HG02840 (cell line): Measurements from ENCODE around the gene MAPK8.
"Not testable (repeated sequence)": the region's sequence is repeated elsewhere in the genome, so short reads cannot be mapped to it uniquely, and the experiment has no call there.

ENCODE experiments used
- ATAC-seq: cut with Tn5 transposase; IDR thresholded peaks from one replicate; pipeline ENCODE4 v1.9.1; 2021; ENCODE audit warnings: mild to moderate bottlenecking, moderate library complexity, moderate number of reproducible peaks; ENCODE audit not compliant: unreplicated experiment, low FRiP score

The MAPK8 gene

DNA sequence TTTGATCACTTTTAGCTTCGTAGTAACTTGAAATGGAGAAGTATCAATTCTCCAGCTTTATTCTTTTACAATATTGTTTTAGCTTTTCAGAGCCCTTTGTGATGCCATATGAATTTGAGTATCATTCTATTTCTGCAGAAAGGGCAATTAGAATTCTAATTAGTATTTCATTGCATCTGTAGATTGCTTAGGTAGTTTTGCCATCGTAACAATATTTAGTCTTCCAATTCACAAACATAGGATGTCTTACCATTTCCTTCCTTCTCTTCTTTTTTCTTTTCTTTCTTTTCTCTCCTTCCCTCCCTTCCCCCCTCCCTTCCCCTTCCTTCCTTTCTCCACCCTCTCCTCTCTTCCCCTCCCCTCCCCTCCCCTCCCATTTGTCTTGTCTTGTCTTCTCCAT lies 105.0 kb downstream of the MAPK8 start:
- no peak for ATAC-seq

DNA sequence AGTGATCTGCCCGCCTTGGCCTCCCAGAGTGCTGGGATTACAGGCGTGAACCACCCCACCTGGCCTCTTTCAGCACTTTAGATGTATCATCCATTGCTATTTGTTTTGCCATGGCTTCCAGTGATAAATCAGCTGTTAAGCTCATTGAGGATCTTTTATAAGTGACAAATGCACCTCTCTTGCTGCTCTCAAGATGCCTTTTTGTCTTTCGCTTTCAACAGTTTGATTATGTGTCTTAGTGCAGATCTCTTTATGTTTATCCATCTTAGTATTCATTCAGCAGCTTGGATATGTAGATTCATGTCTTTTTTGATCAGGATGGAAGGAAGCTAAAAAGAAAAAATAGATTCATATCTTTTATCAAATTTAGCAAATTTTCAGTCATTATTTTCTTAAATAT lies 105.6 kb downstream of the MAPK8 start:
- ATAC-seq: no peak

DNA sequence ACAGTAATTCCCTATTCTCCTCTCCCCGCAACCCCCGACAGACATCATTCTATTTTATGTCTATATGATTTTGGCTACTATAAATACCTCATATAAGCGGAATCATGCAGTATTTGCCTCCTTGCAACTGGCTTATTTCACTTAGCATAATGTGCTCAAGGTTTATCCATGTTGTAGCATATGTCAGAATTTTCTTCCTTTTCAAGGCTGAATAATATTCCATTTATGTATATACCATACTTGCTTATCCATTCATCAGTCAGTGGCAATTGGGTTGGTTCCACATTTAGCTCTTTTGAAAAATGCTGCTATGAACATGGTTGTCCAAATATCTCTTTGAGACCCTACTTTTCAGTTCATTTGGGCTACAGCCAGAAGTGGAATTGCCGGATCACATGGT lies 106.5 kb downstream of the MAPK8 start:
- ATAC-seq: no peak

DNA sequence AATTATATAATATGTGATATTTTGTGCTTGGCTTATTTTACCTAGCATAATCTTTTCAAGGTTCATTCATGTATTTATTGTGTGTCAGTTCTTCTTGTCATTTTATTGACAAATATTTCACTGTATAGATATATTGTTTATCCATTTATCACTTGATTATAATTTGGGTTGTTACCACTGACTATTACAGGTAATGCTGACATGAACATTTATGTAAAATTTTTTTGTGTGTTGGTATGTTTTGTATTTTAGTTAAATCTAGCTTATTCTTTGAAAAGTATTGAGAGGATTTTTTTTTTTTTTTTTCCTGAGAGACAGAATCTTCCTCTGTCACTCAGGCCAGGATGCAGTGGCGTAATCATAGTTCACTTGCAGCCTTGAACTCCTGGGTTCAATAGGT lies 107.7 kb downstream of the MAPK8 start:
- no peak for ATAC-seq

DNA sequence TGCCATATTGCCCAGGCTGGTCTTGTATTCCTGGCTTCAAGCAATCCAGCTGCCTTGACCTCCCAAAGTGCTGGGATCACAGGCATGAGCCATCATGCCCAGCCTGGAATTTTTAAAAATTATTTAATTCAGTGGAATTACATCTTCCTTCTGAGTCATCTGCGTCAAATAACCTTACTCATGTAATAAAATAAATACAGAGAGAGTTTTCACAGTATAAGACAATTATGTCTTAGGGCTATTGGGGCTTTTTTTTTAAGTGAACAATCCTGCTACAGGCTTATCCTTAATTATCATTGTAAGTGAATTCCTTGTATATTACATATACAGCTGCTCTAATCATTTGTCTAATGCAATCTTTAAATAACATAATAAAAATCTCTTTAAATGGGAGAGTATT lies 108.3 kb downstream of the MAPK8 start:
- no peak for ATAC-seq

DNA sequence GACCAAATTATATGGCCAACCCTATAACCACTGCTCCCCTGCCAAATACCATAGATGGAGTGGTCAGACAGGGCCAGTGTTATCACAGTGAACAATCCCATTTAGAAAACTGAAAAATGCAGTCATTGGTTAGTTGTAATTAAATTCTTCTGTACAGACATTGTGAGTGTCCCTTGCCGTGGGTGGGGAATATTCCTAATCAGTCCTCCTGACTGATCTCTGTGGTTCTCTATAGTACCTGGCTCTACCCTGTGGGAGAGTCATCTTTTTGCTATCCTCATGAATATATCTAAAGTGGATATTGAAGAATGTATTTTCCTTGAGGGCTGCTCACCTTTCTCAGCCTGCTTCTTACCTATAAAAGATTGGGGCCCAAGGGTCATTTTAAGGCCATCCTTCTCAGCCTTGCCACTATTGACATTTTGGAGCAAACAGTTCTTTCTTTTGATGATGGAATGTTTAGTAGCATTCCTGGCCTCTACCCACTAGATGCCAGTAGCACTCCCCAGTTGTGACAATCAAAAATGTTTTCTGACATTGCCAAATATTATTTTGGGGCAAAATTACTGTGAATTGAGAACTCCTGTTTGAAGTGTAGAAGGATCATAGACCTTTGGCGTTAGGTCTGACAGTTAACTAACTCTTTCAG lies 110.2 kb downstream of the MAPK8 start:
- ATAC-seq: no peak

DNA sequence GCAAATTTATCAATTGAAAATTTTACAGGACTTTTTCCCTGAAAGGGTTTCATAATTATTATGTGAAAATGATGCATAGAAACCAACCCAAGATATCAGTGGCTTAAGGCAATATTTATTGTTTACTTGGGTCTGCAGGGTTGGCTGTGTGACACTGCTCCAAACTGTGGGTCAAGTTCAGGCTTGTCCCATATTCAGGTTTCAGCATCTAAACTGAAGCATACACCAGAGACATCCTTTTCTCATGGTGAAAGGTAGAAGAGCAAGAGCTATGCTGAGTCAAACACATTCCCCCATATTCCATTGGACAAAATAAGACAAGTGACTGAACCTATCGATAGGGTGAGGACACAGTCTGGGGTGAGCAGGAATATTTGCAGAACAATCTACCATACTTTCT lies 110.9 kb downstream of the MAPK8 start:
- ATAC-seq: no peak

DNA sequence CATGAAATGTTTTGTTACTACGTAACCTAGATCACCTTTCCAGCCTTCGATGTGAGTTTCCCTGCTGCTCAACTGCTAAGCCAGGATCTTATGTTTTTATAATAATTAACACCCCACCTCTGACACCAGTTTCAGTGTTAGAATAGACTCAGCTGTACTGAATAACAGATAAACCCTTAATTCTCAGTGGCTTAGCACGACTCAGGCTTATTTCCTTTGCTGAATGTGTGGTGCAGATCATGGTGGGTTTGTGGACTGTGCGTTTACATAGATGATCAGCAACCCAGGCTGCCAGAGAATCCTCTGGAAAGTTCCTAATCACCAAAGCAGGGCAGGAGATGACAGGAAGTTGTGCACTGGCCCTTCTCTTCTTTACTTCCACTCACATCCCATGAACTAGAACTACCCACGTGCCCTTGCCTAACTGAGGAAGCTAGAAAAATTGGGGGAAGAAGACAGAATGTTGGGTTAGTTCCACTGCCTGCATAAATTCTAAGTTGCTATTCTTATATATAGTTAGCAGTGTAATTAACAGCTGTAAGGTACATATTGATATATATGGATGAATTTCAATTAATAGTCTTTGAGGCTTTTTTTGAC lies 111.8 kb downstream of the MAPK8 start:
- ATAC-seq: no peak

DNA sequence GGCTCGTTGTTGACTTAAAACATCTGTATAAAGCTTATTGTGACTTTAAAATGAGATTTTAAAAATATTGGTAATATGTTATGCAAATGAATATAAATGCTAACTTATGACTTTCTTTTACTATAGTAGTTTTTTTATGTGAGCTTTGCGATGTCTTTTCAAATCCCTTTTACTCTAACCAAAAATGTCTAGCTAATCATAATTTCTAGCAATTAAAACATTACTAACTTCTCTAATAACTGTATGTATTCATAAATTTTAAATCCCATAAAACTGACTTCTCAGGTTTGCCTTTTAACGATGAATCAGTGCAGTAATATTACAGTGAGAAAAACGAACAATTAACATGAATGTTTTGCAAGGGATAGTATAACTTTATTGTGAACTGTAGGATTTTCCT lies 113.2 kb downstream of the MAPK8 start:
- no peak for ATAC-seq

DNA sequence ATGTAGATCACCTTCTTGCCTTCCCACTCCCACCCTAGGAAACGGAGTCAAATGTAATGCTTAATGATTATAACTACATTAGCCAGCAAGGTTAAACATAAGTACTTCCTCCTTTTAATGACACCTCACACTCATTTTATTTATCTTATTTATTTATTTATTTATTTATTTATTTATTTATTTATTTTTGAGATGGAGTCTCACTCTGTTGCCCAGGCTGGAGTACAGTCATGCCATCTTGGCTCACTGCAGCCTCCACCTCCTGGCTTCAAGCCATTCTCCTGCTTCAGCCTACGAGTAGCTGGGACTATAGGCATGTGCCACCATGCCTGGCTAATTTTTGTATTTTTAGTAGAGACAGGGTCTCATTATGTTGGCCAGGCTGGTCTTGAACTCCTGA lies 115.4 kb downstream of the MAPK8 start:
- not testable (repeated sequence) for ATAC-seq

DNA sequence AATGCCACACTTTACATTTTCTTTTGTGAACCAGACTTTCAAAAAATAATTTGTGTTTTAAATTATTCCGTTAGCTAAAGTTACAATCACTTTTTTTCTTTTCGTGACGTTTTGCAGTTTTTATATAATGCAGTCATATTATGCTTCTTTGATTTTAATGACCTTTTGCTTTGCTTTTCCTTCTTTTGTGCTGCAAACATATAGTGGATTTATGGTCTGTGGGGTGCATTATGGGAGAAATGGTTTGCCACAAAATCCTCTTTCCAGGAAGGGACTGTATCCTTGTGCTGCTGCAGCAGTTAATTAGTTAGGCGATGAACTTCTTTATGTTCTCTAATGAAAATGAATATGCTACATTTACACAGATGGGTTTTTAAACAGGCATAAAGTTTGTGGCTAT lies 117.4 kb downstream of the MAPK8 start:
- no peak for ATAC-seq

DNA sequence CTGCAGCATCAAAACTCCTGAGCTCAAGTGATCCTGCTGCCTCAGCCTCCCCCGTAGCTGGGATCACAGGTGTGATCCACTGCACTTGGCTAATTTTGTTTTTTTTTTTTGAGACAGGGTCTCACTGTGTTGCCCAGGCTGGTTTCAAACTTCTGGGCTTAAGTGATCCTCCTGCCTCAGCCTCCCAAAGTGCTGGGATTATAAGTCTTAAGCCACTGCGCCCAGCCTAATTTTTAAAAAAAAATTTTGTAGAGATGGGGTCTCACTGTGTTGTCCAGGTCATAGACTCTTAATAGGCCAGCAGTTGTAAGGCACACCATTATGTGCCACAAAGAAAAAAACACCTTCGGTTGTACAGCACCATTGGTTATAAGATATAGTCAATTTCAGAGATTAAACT lies 122.4 kb downstream of the MAPK8 start:
- no peak for ATAC-seq

DNA sequence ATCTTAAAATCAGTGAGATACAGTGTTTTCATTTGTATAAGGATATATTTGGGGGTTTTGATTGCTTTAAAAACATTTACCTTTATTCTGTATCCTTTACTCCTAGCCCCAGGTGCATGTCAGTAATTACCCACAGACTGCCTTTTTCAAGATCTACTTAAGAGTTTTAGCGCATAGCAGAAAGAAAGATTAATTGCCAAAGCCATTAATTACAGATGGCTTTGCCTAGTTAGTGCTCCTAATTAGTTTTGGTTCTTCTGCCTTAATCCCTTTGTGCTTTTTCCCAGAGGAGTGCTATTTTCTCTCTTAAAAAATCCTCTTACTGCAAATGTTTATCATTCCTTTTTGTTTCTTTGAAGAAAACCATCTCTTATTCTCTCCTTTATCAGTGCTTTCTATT lies 122.8 kb downstream of the MAPK8 start:
- ATAC-seq: no peak

DNA sequence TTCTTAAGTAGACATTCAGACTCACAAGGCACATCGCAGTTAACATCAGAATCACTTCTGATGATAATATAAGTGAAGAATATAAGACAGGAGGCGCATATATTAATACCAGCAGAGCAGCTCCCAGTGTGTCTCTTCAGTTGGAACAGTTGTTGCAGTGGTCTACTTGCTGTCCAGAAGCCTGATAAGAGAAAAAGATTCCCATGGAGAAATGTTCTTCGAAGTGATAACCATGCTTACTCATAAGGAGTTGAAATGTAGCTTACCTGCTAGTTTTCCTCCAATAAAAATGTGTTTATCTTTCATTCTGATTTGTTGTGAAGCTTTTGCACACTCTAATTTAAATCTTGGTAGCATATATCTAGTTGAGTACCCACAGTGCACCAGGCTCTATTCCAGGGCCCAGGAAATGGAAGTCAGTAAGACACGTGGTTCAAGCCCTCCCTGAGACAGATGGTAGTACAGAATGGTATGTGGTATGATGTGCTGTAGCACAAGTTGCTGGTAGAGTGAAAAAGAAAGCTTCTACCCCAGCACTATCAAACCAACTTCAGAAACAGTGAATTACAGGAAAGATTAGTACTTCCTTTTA lies 124.0 kb downstream of the MAPK8 start:
- no peak for ATAC-seq

DNA sequence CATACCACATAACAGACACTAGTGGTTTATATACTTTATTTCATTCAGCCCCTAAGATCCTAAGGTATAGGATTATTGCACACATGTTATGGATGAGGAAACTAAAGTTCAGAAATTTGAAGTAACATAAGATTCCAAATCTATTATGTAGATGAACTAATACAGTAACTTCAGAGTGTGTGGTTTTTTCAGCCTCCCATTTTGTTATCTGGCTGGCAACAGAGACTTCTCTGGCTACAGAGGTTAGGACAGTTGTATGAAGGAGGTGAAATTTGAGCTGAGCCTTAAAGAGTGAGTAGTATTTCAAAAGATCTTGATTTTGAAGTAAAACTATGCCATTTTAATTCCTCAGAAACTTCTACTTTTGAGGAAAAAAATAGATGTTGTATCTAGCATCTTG lies 125.4 kb downstream of the MAPK8 start:
- ATAC-seq: no peak

DNA sequence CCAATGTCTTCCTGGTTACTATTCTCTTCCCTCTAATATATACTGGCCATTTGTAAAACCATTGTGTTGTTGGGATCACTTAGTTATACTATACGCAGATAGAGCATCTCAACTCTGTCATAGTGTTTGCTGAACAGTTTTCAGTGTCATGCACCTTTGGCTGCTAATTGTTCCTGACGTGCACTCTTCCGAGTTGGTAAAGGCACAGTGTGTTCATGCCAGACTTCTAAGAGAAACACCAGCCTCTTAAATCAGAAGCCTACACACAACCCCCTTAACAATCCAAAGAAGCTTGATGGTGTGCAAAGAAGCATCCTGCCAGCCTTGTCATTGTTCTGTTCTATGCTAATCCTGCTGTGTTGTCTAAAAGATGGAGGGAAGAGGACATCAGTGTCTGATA lies 131.1 kb downstream of the MAPK8 start:
- ATAC-seq: no peak

DNA sequence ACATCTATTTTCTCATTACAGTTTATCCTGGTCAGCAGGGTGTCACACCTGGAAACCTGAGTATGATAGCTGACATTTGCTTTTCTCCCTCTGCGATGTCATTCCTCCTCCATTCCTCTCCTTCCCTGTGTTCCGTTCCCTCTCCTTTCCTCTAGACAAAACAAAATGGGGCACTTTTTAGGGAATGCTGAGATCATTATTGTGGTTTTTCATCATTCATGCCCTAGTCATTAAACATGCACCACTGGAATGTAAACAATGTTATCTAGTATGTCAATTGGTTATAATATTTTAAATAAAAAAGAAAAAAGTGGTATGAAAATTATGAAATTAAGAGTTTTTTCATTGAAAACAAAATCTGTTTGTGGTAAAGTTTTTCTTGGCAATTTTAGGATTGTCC lies 132.6 kb downstream of the MAPK8 start:
- ATAC-seq: no peak

DNA sequence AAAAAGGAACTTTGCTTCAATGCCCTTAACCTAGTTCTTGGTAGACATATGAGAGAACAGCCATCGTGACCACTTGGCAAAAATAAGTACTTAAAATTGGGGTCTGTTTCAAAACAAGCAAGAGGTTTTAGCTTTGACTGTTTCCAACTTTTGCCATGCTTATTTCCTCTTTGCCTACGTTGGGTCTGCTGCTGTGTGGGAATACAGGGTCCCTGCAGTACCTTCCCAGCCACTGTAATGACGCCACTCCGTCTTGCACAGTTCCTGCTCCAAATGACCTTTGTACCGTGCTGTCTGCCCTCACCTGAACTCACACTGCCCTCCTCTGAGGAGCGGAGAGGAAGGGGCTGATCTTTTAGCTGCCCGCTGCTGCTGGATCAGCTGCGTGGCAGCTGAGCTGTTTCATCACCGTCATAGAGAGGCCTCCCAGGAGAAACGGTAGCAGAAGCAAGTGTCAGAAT lies 133.1 kb downstream of the MAPK8 start:
- ATAC-seq: no peak

DNA sequence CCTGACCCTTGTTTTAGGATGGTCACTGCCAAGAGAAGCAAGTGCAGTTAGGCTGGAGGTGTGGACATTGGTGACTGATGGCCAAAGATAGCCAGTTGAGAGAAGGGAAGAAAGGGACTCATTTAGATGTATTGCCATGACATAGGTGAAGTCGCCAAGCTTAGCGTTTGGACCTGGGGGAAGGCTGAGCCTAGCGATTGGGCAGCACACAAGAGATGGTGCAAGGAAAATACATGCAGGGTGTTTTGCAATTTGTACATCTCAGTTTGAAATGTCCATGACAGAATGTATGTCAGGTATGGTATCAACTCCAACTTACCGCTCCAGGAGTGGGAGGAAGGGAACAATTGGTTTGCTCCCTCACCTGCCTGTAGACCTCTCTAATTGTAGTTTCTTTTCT lies 134.3 kb downstream of the MAPK8 start:
- no peak for ATAC-seq

DNA sequence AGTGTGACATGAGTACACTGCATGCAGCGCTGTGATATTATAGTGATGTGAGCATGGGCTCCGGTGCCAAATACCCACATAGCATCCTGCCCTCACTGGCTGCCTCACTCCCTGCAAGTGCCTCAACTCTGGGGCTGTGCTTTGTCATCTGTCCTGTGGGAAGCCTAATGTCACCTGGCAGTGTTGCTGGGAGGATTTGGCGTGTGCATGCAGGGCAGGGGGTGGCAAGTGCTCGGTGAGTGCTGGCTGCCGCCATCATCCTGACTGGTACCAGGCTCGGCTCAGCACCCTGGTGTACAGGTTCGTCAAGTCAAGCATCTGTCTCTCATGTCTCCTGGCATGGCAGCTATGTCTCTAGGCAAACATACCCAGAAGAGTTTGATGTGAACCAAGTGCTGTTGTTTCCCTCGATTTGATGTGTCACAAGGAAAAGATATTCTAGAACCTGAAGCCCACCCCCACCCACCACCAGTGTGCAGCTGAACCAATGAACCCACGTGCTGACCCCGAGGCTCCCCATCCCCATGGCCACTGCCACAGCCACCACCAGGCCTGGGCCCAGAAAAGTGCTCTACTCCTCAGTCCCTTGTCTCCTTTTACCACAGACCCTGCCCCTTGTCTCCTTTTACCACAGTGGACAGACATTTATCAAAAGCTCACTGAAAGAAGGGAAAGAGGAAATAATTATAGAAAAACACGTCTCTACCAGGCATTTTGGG lies 135.8 kb downstream of the MAPK8 start:
- ATAC-seq: no peak

DNA sequence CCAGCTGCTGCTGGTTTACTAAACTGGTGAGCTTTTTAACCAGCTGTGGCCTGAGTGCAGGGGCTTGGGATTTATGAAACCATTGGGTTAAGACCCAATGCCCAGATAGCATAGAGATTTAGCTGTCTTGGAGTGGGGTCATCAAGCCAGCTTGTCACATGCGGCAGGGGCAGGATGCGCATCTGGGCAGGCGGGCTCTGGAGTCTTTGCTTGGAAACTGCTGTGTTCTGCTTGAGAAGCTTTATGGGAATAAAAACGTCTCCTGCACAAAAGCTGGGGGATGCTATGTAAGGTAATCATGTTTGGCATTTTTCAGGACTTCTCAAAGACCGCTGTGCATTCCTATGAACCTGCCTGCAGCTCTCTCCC lies 136.3 kb downstream of the MAPK8 start:
- ATAC-seq: no peak

DNA sequence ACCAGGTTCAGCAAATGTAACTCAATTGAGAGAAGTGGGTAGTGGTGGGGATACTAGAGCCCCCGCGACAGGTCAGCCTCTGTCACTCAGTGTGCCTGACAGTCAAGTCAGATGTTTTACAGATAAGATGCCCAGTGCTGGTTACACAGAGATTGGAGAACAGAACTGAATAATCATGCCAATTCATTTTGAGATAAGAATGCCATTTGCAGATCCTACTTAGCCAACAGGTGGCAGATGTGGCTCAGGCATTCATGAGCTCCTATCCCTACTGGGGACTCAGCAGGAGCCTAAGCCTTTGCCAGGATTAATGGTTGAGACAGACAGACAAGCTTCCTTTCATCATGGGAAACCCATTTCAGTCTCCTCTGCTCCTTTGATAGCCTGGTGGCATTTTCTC lies 137.8 kb downstream of the MAPK8 start:
- ATAC-seq: no peak
